Gastrocnemius medialis (tissue), 4 donors: ENCODE measurements around the gene ATP2B1. TPM values are rescaled to one million over a fixed set of nuclear protein-coding genes. Genes with fewer than 3 reads are reported as not detected.

Experiments used
- ATAC-seq, 2 donors: fragments of 150-250 bp; one replicate each; pipeline ENCODE4 v1.9.1; 2016
- DNase-seq, 2 donors: peaks; one replicate each; pipeline ENCODE4 v3.0.0-alpha.2; 2019
- H3K27ac ChIP-seq, 4 donors: fragments of 200-600 bp; sonication (generic); 1 replicate in 1 of 4; 2 replicates in 3 of 4; pipeline ENCODE4 v1.5.1; 2016 to 2018; ENCODE audit warnings: mild to moderate bottlenecking in 2 of 4, moderate library complexity in 1 of 4
- H3K27me3 ChIP-seq, 3 donors: fragments of 200-600 bp; sonication (generic) in 2 of 3; 1 replicate in 1 of 3; 2 replicates in 2 of 3; pipeline versions ENCODE4 v1.5.1 to v1.6.0; 2016 to 2019; ENCODE audit warnings: mild to moderate bottlenecking in 1 of 3, moderate library complexity in 1 of 3
- H3K36me3 ChIP-seq, 2 donors: fragments of 200-600 bp; sonication (generic) in 1 of 2; one replicate each; pipeline ENCODE4 v1.5.1; 2017 to 2018
- H3K4me1 ChIP-seq, 2 donors: fragments of 200-600 bp; sonication (generic) in 1 of 2; one replicate each; pipeline ENCODE4 v1.5.1; 2016 to 2017; ENCODE audit warnings: mild to moderate bottlenecking in 2 of 2
- H3K4me3 ChIP-seq, 4 donors: fragments of 200-600 bp; sonication (generic) in 3 of 4; 1 replicate in 1 of 4; 2 replicates in 3 of 4; pipeline ENCODE4 v1.5.1; 2016 to 2019; ENCODE audit warnings: mild to moderate bottlenecking in 2 of 4
- H3K9me3 ChIP-seq, 3 donors: fragments of 200-600 bp; sonication (generic) in 2 of 3; 1 replicate in 1 of 3; 2 replicates in 2 of 3; pipeline ENCODE4 v1.5.1; 2016 to 2019
- POLR2A ChIP-seq, 2 donors: fragments of 450-650 bp; IDR thresholded peaks; one replicate each; pipeline ENCODE4 v1.6.1; 2017; ENCODE audit warnings: antibody characterized with exemption in 2 of 2, mild to moderate bottlenecking in 2 of 2, moderate library complexity in 2 of 2
- in situ Hi-C, 4 donors: fragments of 200-750 bp; cut with MboI; loops; one replicate each; pipeline versions ENCODE4 v1.15.0 to v1.8.0; 2017; ENCODE audit warnings: low sequenced_read_pairs in 4 of 4
- intact Hi-C: fragments of 100-400 bp; cut with DNase I; formaldehyde crosslinking; loops from one replicate; pipeline ENCODE4 v1.15.1; 2023; ENCODE audit warnings: low total_unique reads
- total RNA-seq, 4 donors: library from RNA; depleted of rRNA; stranded (reverse); fragments of >200 nt; gene quantifications; one replicate each; pipeline versions ENCODE4 v1.1.0 to v1.2.3, GENCODE V29; 2016
- TF ChIP-seq, protein P1 (sequence below), 5 experiments: fragments of 450-650 bp in 3 of 5; fragments of 200-600 bp in 2 of 5; sonication (generic) in 2 of 5; IDR thresholded peaks in 4 of 5; conservative IDR thresholded peaks in 1 of 5; 1 replicate in 4 of 5; 2 replicates in 1 of 5; pipeline ENCODE4 v1.5.1; 2016 to 2019; ENCODE audit warnings: antibody characterized with exemption in 5 of 5, mild to moderate bottlenecking in 3 of 5, moderate library complexity in 3 of 5

Gene ATP2B1
- total RNA-seq, 4 donors from 2014 or later = 32.9 to 52.8 (median 47.1) TPM

DNA sequence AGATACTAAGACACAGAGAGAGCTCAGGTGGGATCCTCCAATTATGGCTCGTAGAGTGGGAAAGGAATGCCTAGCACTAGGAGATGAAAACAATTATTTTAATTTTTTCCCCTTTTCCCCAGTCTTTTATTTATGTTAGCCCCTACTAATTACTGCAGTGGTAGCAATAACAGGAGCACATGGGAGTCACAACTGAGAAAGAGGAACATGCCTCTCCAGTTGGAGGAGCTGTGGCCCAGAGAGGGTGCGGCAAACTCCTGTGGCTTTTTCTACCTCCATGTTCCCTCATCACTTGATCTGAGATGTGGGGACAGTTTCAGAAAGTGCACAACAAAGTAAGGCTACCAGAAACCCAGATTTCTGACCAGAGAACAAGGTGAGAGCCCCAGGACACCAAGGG lies 156.9 kb downstream of the ATP2B1 start:
- Histone ChIP-seq H3K4me1 (peaks cover 0 to 9% of the 10 kb centered on the region in 2 donors), H3K27me3 (no peaks in the 10 kb centered on the region), H3K4me3 (no peak overlapping the region), H3K36me3 (no peaks in the 10 kb centered on the region), H3K27ac (no peak overlapping the region), H3K9me3 (no peaks in the 10 kb centered on the region)
- in situ Hi-C loops = no loop called here
- no peak for TF ChIP-seq POLR2A (IDR thresholded peaks at IDR 0.05)
- TF ChIP-seq, protein P1, sequence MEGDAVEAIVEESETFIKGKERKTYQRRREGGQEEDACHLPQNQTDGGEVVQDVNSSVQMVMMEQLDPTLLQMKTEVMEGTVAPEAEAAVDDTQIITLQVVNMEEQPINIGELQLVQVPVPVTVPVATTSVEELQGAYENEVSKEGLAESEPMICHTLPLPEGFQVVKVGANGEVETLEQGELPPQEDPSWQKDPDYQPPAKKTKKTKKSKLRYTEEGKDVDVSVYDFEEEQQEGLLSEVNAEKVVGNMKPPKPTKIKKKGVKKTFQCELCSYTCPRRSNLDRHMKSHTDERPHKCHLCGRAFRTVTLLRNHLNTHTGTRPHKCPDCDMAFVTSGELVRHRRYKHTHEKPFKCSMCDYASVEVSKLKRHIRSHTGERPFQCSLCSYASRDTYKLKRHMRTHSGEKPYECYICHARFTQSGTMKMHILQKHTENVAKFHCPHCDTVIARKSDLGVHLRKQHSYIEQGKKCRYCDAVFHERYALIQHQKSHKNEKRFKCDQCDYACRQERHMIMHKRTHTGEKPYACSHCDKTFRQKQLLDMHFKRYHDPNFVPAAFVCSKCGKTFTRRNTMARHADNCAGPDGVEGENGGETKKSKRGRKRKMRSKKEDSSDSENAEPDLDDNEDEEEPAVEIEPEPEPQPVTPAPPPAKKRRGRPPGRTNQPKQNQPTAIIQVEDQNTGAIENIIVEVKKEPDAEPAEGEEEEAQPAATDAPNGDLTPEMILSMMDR (IDR thresholded peaks at IDR 0.05 in 4 of 5, conservative IDR thresholded peaks at IDR 0.05 in 1 of 5) = no peak
- DNase-seq (no peak), ATAC-seq (no peak)
- intact Hi-C loops = no loop called here

- Histone ChIP-seq H3K27me3 (no peaks in the 10 kb centered on the region), H3K27ac (no peak overlapping the region), H3K4me3 (no peak overlapping the region), H3K36me3 (no peaks in the 10 kb centered on the region), H3K9me3 (no peaks in the 10 kb centered on the region), H3K4me1 (peaks cover 7 to 39% of the 10 kb centered on the region in 2 donors)
- TF ChIP-seq POLR2A (IDR thresholded peaks at IDR 0.05) = no peak
- TF ChIP-seq, protein P1 (IDR thresholded peaks at IDR 0.05 in 4 of 5, conservative IDR thresholded peaks at IDR 0.05 in 1 of 5) = no peak
- intact Hi-C loops = loop anchor here (5.0 to 10.0 kb wide), 3 partner anchors 145 to 1308 kb away; partner anchors contain the start of gene ATP2B1
- DNase-seq = no peak
- in situ Hi-C loops = loop anchor here (10.0 to 25.0 kb wide), 5 partner anchors 558 to 1415 kb away; partner anchors contain the start of gene CCER1 (in 2 of the 4)
- ATAC-seq = no peak
Measured at GRCh38 chr12:89547101-89547500, 161.5 kb downstream of the ATP2B1 start.

- no peak overlapping the region for H3K4me3 ChIP-seq
- TF ChIP-seq, protein P1 (IDR thresholded peaks at IDR 0.05 in 4 of 5, conservative IDR thresholded peaks at IDR 0.05 in 1 of 5) = no peak
- TF ChIP-seq POLR2A (IDR thresholded peaks at IDR 0.05) = no peak
- H3K27me3 ChIP-seq = no peaks in the 10 kb centered on the region
- H3K4me1 ChIP-seq = peaks cover 7 to 39% of the 10 kb centered on the region in 2 donors
- in situ Hi-C loops (loop anchor here (10.0 to 25.0 kb wide), 5 partner anchors 559 to 1416 kb away; partner anchors contain the start of gene CCER1 (in 2 of the 4)), intact Hi-C loops (loop anchor here (5.0 to 10.0 kb wide), 3 partner anchors 146 to 1309 kb away; partner anchors contain the start of gene ATP2B1)
- no peak overlapping the region for H3K27ac ChIP-seq
- no peak for DNase-seq
- ATAC-seq = no peak
- no peaks in the 10 kb centered on the region for H3K36me3 ChIP-seq
- no peaks in the 10 kb centered on the region for H3K9me3 ChIP-seq
Measured at GRCh38 chr12:89546151-89546550, 162.5 kb downstream of the ATP2B1 start.

GRCh38 chr12:89544681-89545184 lies 163.9 kb downstream of the ATP2B1 start:
- Histone ChIP-seq H3K9me3 (no peaks in the 10 kb centered on the region), H3K27me3 (no peaks in the 10 kb centered on the region), H3K27ac (peak overlapping the region; percentile 39 to 59 (median 48)), H3K36me3 (no peaks in the 10 kb centered on the region), H3K4me1 (peaks cover 7 to 38% of the 10 kb centered on the region in 2 donors), H3K4me3 (no peak overlapping the region)
- TF ChIP-seq, protein P1 (IDR thresholded peaks at IDR 0.05 in 4 of 5, conservative IDR thresholded peaks at IDR 0.05 in 1 of 5) = no peak
- no peak for TF ChIP-seq POLR2A (IDR thresholded peaks at IDR 0.05)
- DNase-seq = peak; percentile 53 to 78
- peak; percentile 85 to 88 for ATAC-seq
- intact Hi-C loops (loop anchor here (5.0 to 10.0 kb wide), 5 partner anchors 148 to 1413 kb away; partner anchors contain the start of genes ATP2B1 and CCER1), in situ Hi-C loops (loop anchor here (10.0 to 25.0 kb wide), 5 partner anchors 560 to 1418 kb away; partner anchors contain the start of gene CCER1 (in 2 of the 4))
